HG03457 (cell line): ENCODE results near the gene PTPRM.

ENCODE experiments used
- ATAC-seq: cut with Tn5 transposase; IDR thresholded peaks from one replicate; pipeline ENCODE4 v1.9.1; 2021; ENCODE audit warnings: moderate number of reproducible peaks; ENCODE audit not compliant: unreplicated experiment

Gene PTPRM

DNA sequence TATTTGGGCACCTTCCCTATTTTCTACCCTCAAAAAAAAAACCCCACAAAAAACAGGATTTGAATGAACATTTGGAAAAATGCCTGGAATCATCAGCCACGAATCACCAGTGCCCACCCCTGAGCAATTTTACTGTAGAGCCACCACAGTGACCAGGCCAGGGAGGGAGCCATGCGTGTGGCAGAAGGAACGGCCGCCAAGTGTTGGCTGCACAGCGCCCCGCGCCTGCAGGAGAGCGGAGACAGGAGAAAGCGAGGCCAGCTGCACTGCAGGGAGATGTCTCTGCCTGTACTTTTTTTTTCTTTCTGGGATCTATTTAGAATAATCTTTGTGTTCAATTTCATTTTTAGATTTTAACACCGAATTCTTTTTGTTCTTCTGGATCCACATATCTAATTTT lies 772.8 kb downstream of the PTPRM start:
- no peak for ATAC-seq

DNA sequence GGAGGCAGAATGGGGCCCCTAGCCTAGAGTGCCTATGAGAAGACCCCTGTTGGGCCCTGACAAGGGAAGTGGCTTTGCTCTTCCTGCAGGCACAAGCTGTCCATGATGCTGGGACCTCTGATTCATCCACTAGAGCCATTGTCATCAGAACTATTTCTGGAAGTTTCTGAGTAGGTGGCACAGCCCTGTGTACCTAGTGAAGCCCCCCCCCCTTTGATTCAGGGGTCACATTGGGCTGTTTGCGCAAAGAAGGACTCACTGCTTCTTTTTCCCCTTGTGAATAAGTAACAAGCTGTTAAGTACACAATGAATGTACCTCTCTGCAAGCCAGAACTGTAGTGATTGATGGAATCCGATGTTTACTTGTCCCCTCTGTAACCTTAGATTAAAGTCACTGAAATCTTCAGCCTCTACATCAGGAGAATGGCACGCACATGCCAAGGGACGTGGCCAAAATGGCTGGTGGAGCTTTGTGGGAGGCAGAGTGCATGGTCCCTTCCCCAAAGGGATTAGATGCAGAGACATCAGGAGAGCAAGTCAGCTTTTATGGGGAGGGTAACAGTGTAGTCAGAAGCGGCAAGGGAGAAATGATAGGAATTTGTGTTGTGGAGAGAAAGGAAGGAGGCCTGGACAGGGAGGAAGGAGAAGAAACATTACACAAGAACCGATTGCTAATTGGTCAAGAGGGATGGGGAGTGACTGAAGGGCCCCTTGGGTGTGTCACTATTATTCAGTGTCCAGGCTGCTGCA lies 774.5 kb downstream of the PTPRM start:
- ATAC-seq: no peak

DNA sequence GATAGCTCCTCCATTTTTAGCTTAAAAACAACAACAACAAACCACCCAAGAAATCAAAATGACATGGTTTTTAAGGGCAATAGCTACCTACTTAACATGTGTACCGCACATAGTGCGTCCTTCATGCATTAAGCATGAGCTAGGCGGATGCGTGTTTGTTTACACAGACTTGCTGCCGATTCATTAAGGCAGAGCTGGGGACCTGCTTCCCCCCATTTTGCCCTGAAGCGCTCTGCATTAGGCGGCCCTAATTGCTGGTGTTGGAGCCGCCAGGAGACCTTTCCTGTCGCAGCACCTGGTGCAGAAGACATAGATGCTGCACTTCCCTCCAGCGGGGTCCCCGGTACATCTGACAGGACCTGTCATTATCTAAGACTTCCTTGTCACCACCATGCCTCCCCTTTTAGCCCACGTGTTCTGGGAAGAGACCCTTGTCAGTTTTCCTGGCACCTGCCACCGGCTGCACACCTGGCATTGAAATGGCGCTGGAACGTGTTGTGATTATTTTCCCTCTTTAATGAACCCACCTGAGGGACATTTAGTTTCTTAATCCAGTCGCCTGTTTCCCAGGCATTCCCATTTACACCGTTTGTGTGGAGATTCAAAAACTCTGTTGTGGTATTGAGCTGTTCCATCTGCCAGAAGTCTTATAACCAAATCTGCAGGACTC lies 781.1 kb downstream of the PTPRM start:
- no peak for ATAC-seq

DNA sequence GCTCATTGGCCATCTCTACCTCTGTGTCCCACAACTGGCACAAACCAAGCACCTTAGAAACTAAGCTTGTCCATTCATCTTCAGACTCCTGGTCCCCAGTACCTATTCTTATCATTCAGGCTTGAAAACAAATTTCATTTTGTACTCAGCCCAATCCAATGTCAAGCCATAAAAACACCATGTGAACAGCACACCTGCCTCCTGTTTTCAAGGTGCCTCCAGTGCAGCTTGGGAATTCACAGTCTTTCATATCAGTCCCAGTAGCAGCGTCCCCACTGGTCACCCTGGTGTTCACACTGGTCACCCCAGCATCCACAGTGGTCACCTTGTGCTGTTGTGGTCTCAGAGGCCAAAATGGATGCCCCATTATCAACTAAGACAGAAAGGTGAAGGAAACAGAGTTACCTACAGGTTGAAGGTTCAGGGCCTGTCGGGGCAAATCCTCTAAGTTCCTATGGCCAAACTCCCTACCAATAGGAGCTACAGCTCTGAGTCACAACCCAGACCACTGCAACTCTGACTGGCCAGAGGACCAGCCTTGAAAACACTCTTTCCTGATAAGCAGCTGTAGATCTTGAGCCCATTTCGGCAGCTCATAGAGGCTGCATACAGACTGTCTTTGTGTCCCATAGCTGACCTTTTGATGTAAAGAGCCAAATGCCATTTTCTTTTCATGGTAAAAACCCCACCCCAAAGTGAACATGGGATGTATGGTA lies 782.6 kb downstream of the PTPRM start:
- no peak for ATAC-seq

DNA sequence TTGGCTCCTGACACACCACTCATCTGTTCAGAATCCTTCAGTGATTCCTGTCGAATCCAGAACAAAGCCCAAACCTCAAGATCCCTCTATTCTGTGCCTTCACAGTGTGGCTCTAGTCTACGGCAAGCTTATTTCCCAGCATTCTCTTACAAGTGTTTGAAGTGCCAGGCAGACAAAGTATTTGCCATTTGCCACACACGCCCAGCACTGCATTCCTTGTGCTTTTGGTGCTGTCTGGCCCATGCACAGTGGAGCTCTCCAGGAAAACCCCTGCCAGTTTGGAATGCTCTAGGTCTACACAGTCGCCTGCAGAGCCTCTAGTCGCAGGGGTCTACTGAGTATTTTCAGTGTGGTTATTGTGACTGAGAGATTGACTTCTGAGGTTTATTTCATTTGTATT lies 783.5 kb downstream of the PTPRM start:
- ATAC-seq: no peak

DNA sequence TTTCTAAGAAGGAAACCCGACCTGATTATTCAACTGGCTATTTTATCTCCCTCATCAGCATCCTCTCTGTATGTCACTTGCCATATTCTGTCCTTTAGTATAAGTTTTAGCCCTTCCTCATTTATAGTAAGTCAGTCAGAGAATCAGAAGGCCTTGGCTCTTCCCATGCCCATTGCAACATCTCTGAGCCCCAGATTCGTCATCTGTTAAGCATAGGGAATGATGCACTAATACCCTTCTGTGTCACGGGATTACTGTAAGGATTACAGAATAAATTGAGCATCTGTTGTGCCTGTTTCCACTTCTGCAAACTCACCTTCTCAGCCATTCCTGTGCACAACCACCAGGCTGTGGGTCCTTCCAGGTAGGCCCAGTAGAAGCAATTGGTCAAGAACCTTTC lies 784.0 kb downstream of the PTPRM start:
- ATAC-seq: no peak

DNA sequence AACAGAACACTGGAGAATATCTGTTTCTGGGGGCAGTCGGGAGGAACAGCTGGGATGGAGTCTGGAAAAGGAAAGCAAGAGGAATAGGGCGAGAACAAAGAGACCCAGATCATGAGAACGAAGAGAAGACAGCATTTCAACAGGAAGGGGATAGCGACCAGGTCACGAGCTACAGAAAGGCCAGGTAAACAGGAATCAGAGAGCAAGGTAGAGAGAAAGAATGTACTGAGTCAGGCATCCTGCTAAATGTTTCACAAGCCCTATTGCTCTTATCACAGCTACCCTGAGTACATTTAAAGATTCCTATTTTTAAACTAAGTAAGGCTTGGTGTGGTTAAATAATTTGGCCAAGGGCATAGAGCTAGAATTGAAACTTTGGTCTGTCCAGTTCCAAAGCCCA lies 787.2 kb downstream of the PTPRM start:
- no peak for ATAC-seq

DNA sequence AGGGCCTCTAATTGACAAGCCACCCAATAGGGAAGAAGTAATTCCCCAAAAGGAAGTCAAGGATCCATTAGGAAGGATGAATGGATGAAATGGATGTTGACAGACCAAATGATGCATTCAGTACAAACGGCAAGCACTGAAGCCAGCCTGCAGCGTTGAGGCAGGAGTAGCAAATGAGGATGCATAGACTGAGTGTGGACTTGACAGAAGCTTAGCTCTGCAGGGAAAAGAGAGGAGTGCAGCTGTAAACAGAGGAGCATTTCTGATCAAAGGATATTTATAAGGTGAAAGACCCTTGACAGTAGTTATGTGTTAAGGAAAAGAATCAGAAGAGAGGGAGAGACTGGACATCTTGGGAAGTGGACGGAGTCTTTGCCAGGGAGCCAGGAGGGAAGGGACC lies 788.9 kb downstream of the PTPRM start:
- ATAC-seq: no peak

DNA sequence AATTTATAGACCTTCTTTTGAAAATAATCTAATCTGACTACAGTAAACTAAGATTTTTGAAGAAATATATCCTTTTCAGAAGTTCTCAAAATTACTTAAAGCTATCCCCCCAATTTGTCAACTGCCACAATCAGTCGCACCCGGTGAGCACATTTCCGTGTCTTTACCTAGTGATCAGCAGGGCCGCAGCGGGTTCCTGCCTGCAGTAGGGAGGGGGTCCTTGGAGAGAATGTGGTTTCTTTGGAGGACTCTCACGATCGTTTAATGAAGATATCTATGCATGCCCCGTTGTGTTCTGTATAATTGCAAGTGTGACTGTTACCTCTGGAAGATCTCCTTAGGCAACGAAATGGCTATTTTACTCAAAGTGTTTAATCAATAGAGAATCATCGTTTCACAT lies 790.2 kb downstream of the PTPRM start:
- ATAC-seq: no peak

DNA sequence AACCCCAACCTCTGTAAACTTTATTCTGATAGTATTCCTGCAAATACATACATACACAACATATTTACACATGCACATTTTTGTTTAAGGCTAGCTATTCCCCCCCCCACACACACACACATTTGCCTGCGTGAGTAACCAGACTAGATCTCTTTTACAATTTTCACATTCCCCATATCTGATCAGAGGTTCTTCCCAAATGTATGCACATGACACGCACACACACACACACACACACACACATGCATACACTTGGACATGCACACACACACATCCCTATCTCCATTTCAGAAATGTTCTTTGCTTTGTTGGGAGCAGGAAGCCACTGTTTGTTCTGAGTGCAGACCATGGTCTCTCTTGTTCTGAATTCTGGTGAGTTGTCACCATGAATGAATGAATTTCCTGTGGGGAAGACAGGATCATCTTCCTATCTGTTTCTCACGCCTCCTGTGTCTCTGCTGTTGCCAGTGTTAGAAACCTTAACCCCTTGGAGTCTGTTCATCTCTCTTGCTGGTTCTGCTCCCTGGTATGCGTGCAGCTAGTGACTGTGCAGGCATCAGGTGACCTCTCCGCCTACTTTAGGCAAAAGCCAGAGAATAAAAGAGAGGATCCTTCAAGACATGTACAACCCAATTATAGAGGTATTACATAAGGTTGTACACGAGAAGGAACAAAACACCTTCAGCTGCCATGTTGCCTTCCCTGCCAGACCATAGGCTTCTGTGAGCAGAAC lies 791.1 kb downstream of the PTPRM start:
- ATAC-seq: no peak

DNA sequence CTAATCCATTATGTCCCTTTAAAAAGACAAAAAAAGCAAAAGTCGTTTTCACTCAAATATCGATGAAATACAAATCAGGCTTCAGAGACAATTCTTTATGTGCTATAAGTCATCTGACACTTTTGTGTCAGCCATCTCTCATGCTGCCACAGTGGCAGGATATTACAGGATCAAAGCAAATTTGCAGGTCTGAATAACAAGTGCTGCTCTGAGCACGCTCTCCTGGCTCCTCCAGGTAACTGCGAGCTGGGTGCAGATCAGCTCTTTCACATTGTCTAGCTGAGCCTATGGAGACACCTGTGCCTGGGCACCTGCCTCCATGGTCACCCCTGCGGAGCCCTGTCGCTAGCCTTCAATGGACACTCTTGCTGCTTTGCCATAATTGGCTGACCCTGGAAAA lies 792.0 kb downstream of the PTPRM start:
- ATAC-seq: no peak

DNA sequence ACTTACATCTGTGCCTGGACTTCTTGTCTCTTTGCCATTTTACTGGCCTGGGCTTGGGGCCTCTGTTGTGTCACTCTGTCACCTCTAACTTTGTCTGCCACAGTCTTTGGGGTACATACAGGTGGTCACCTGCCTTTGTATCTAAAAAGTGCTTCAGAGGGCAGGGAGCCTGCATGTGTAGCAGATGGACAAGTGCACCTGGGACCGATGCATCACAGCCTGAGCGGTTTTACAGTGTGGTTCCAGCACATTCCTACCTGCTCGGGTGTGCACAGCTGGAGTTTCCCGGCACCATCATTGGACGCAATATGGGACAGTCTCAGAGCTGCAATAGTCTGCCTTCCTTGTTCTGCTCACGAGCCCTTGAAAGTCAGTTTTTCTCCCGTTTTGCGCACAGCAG lies 792.4 kb downstream of the PTPRM start:
- ATAC-seq: no peak

DNA sequence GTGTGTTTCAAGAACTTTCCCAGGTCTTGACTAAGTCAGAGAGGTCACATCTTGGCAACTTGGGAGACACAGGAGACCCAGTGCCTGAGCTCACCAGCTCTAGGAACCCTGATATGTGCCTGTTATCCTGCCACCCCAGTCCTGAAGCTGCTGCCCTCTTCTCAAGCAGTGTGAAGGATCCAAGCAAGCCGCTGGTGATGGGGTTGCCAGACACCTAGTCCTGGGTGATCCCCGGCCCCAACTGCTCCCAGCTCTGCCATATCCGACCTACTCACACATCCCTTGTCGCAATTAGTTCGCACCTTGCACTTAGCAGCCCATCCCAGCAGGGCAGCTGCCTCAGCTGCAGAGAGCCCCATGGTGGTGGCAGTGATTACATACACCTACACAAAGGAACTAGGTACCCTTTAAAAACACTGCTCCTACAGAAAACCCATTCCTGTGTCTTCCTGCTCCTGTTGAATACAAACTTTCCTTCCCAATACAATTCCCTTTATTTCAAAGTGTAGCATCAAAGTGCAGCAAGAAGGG lies 794.9 kb downstream of the PTPRM start:
- no peak for ATAC-seq

DNA sequence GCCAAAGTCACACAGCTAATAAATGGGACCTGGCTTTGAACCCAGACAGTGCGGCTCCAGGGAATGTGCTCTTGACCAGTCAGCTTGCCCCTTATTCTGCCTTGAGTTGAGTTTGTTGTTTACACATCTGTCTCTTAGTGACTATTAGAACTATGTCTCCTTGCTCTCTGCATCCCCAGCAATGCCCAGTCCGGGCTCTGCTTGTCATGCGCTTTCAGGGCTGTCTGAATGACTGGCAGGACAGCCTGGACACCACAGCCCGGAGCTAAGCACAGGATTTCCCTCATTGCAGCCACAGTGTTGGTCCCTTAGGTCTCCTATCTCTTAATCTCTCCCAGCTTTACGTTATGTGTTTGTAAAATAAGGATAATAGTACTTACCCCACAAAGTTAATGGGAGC lies 795.7 kb downstream of the PTPRM start:
- no peak for ATAC-seq

DNA sequence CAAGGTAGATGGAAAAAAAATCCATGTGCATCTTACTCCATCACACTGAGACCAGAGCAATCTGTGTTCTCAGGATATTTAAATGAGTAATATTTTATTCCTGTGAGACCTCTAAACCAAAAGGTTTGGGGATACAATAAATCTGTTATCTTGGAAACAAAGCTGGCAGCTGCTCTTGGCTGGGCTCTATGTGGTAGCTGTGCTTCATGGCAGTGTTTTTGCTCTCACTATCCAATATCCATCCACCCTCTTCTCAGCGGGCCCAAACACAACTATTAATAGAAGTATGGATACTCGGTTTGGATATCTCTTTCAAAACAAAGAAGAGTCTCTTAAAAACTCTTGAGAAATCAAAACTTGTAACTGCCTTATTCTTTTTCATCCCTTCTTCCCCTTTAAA lies 797.3 kb downstream of the PTPRM start:
- ATAC-seq: no peak

DNA sequence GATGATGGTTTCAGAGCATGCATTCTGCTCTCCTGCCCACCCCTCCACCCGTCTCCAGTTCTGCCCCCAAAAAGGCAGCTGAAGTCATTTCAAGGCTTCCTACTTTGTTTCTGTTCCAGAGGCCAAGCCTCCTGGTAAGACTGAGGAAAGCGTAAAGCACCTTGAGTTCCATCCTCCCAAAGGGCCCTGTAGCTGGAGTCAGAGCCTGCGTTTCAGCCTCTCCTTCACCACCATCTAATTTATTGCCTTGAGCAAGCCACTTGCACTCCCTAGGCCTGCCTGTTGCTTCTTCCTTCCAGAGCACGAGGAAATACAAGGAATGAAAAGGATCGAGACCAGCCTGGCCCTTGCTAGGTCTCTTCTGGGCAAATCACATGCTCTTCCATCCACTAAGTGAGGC lies 797.9 kb downstream of the PTPRM start:
- ATAC-seq: no peak

DNA sequence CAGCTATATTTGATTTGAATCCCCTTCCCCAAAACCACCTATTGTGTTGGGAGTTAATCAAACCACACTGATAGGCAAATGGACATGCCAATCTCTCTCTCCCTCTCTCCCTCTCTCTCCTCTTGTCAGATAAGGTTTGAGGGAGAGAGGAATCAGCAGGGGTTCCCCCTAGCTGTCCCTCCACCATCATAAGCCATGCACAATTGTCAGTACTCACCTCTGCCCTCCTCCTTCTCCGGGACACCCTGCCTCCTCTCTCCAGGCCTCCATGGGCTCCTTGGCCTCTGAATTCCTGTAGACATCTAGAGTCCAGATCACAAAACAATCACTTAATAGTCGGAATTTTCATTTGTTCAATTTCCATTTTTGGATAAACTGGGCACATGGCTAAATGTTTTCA lies 798.4 kb downstream of the PTPRM start:
- no peak for ATAC-seq

DNA sequence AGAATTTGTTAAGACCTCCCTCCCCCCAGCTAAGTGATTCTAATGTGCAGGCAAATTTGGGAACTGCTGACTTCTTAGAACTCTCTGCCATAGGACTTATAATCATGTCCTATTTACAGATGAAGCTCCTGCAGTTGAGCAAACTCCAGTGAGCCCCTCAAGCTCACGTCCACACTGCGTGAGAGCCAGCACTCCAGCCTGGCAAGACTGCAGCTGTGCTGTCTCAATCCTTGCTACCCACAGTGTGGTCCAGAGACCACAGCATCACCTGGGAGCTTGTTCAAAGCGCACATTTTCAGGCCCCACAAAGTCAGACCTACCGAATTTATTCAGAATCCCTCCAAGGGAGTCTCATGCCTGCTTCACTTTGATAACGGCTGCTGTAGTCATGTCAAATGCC lies 799.0 kb downstream of the PTPRM start:
- no peak for ATAC-seq

DNA sequence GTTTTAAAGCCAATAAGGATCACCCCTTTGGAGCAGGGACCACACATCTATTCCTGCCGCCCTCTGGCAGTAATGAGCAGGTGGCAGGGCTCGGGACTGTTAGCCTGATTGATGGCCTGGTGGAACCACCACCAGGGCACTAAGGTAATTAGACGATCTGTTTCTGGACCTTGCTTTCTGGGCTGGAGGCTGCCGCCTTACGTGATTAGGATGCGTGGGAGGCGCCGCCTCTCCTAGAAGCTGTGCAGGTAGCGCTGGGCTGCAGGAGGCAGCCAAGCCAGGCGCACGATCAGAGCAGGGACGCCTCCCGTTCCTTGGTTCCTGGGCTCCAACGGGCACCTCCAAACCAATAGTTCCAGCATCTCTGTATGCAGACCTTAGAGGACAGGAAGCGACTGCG lies 799.5 kb downstream of the PTPRM start:
- ATAC-seq: no peak

DNA sequence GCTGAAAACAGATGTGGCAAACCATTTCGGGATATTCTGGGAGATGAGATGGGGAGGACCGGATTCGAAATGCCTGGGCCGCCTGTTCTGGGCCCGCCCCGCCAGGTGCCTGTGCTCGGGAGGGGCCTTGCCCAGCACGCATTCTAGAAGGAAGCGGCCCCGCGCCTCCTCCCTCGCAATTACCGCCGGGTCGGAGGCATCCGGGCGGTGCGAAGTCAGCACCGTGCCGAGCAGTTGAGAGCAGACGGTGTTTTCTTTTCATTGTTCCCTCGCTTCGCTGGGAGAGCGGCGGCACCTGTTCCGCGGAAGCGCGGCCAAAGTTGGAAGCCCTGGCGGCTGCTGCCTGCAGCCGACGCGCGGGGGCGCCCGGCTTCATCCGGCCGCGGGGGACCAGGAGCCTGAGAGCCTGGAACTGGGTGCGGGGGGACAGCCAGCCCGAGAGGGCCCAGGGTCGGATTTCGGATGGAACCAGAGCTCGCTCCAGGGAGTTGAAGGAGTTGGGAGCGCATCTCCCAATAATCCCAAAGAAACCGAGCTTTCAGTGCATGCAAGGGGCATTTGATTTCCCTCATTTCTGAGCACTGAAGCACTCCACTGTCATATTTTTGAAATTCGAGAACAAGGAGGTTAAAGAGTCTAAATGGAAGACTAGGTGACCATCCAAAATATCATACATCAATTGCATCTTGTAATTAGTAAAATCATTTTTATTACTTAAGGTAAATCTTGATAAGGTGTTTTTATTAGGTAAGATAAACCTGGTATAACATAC lies 800.3 kb downstream of the PTPRM start:
- ATAC-seq: no peak
